Stimulated activated CD8-positive, alpha-beta memory T cell treated with anti-CD3 and anti-CD28 coated beads, Interleukin-4, amount 100 ng/mL, for 4 hours (primary cell): ENCODE data around the gene SLC25A46.
A peak's percentile ranks its signal among the peaks of the same experiment; 100 is the strongest.
"Not testable (repeated sequence)": the region's sequence is repeated elsewhere in the genome, so short reads cannot be mapped to it uniquely, and the experiment has no call there.

ENCODE experiments used
- DNase-seq, 2 donors: peaks; one replicate each; pipeline ENCODE4 v3.0.0-alpha.2; 2020; ENCODE audit warnings: low read depth in 2 of 2, low spot score in 1 of 2

Gene SLC25A46

DNA sequence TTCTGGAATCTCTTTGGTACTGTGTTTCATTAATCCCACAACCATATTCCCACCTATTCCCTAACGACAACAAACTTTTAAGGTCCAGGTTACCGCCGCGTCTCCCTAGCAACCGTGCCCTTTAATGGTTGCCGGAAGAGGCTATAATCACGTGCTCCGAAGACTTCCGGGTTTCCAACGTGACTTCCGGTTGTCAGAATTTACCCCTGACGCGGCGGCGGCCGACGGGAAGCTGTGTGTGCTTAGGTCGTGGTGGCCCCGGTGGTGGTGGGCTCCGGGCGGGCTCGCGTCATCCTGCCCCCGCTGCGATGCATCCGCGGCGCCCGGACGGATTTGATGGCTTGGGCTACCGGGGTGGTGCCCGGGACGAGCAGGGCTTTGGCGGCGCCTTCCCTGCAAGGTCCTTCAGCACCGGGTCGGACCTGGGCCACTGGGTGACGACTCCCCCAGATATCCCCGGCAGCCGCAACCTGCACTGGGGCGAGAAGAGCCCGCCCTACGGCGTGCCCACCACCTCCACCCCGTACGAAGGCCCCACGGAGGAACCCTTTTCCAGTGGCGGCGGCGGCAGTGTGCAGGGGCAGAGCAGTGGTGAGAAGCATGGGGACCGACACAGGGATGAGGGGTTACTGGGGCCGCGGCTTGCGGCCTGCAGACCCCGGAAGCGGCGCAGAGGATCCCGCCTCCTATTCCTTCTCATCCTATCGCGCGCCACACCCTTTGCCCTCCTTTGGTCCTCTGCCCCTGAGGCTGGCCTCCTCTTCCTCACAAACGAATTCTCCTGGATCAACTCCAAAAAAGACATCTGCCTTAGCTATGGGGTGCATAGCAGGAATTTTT is at the start of gene SLC25A46:
Gene SLC25A46, plus strand, starts transcription at position 196 of the 840 bp plus-strand sequence. Its CDS starts 113 bp downstream, at position 309.
- DNase-seq = peak; percentile 74 to 76

GRCh38 chr5:110690587-110690986 is 48.2 kb upstream of the SLC25A46 start:
- not testable (repeated sequence) for DNase-seq

DNA sequence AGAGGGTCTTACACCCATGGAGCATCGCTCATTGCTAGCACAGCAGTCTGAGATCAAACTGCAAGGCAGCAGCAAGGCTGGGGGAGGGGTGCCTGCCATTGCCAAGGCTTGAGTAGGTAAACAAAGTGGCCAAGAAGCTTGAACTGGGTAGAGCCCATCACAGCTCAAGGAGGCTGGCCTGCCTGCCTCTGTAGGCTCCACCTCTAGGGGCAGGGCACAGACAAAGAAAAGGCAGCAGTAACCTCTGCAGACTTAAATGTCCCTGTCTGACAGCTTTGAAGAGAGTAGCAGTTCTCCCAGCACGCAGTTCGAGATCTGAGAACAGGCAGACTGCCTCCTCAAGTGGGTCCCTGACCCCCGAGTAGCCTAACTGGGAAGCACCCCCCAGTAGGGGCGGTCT is 46.1 kb upstream of the SLC25A46 start:
- DNase-seq = not testable (repeated sequence)

- DNase-seq = no peak
Observed at GRCh38 chr5:110702300-110702699, 36.5 kb upstream of the SLC25A46 start.

- no peak for DNase-seq
Observed at GRCh38 chr5:110702704-110703103, 36.1 kb upstream of the SLC25A46 start.

DNA sequence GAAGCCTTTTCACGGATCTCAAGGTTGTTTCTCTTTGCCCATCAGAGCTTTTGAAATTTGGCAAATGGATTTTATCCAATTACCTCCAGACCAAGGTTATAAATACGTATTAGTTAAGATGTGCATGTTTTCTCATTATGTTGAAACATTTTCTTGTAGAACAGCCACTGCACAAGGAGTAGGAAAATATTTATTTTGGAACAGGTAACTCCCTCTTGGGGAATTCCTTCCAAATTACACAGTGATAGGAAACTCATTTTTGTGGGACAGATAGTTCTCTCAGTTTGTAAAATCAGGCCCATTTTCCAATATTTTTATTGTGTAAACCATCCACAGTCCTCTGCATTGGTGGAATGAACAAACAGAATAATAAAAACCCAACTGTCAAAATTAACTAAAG is 35.3 kb upstream of the SLC25A46 start:
- no peak for DNase-seq

GRCh38 chr5:110705349-110705748 is 33.5 kb upstream of the SLC25A46 start:
- no peak for DNase-seq

DNA sequence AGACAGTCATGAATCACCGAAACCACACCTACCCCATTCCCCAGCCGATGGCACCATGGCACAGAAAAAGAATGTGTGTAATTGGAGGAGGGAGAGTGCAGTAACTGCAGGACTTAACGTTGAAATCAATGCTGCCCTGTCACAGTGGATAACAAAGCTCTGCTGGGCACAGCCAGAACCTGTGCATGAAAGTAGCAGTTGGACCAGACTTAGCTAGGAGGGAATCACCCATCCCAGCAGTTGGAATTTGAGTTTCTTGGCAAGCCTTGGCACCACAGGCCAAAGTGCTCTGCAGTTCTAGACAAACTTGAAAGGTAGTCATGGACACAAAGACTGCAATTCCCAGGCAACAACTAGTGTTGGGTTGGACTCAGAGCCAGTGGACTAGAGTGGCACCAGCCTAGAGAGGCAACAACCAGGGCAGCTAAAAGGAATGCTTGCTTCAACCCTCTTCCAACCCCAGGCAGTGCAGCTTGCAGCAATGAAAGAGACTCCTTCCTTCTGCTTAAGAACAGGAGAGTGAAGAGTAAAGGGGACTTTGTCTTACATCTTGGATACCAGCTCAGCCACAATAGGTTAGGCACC is 31.5 kb upstream of the SLC25A46 start:
- DNase-seq = no peak

DNA sequence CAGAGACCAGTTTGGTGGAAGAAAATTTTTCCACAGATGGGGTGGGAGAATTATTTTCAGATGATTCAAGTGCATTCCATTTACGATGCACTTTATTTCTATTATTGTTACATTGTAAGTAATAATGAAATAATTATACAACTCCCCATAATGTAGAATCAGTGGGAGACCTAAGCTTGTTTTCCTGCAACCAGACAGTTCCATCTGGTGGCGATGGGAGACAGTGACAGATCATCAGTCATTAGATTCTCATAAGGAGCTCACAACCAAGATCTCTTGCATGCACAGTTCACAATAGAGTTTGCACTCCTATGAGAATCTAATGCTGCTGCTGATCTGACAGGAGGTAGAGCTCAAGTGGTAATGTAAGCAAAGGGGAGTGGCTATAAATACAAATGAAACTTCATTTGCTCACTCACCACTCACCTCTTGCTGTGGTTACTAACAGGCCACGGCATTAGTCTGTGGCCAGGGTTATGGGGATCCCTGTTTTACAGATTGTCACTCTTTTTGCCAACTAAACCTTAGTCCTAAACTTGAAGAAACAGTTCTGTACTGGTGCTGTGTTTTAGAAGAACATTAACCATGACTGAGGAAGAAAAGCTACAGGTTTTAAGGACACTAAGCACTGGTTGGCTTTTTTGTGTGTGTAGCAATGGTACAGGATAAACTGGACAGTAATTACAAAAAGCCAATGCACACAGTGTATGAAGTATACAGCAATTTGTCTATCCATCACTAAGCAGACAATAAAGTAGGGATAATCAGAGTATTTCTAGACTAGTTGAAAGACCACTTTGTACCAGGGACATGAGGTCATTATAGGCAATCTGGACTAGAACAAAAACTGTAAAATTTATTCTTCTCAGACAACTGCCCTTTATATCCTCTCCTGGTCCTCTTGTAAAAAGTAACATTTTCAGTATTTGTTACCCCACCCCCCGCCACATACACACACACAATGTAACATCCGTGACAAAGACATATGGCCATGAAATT is 22.3 kb upstream of the SLC25A46 start:
- DNase-seq = no peak

- no peak for DNase-seq
Observed at GRCh38 chr5:110718311-110718710, 20.5 kb upstream of the SLC25A46 start.

GRCh38 chr5:110726249-110727024 is 12.4 kb upstream of the SLC25A46 start, which contains the start of gene TMEM232:
Gene TMEM232, minus strand, starts transcription at chr5:110726671. Its CDS starts 59,319 bp downstream, at chr5:110667352.
- peak; percentile 38 to 48 for DNase-seq

DNA sequence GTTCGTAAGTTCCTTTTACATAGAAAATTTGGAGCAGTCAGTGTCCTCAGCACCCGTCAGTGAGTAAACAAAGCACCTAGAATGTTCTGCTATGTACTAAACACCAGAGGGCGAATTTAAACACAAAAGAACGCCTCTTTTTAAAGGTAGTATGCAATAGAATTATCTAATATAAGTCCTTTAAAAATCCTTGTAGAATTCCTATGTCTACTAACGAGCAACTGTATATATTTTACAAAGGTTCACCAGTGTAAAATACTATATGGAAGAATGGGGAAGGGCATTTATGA is 11.8 kb upstream of the SLC25A46 start:
- DNase-seq = no peak

- not testable (repeated sequence) for DNase-seq
Observed at GRCh38 chr5:110731499-110731898, 7.3 kb upstream of the SLC25A46 start.

GRCh38 chr5:110734101-110734500 is 4.7 kb upstream of the SLC25A46 start:
- no peak for DNase-seq

DNA sequence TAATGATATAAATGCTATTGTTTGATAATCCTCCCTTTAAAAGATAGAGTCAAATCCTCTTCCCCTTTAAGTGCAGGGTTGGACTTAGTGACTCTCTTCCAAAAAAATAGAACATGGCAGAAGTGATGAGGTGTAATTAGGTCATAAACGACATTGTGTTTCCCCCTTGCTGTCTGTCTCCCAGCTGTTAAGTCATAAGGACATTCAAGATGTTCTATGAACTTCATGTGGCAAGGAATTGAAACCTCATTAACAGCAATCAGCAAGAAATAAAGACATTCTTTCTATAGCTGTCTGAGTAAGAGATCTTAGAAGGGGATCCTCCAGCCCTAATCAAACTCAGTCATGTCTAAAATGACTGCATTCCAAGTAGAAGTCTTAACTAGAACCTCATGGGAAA is 3.3 kb upstream of the SLC25A46 start:
- no peak for DNase-seq

DNA sequence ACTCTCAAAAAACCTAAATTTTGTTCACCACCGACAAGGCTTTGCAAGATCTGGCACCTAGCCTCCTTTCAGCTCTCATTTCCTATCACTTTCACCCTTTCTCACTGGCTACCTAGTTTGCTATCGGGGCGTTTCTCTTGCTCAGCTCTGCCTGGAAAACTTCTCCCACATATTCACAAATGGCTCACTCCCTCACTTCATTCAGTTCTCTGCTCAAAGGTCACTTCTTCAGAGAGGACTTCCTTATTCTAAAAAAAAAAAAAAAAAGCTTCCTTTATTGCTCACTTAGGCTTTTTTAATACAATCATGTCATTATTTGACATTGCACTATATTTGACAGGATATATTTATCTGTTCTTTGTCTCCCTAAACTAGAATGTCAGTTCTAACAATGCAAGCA is 2.1 kb upstream of the SLC25A46 start:
- DNase-seq = no peak

DNA sequence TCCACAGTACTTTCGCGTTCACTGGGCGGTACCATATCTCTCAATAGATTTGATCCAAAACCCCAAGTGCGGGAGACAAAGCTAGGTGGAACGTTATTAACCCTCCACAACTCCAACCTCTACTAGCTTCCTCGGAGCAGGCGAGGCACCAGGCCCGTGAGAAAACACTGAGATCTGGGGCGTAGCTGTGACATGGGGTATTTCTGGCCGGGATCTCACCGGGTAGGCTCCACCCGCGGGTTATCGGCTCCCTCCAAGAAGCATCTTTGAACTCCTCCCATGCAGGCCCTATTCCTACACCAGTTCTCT is 350 bp upstream of the SLC25A46 start:
- peak in 1 of 2 donors; percentile 37 for DNase-seq

DNA sequence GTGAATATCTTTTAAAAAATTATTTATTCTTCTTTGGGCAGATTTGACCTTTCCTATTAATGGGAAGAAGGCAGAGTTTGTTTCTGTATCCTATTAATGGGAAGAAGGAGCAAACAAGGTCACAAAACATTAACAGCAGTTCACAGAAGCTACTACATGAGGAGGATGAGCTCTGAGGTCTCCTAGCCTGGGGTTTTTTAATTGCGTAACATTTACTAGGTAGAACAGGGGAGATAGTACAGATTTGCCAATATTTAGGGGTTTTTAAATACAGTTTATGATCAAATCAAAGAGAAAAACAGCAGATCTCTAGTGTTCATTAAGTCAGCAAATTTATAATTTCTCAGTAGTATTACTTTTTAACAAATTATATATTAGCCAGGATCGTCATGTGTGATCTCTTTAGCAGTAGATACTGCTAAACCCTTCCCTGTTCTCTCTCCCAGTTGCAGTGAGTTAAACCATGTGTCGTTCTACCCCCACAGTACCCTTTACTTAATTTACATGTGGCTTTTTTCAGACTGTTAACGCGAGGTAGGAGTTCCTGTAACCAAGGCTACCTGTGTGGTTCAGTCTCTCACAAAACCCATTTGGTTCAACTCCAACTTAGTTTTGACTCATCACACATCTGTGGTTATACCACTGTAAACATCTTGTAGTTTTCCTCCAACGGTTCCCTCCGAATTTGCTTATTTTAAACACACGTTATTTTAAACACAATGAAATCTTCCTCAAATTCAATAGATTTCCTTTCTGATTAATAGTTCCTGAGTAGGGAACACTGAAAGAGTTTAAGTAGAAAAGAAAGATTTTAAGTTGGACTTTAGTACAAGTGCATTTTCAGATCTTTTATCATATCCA is 13.3 kb downstream of the SLC25A46 start:
- no peak for DNase-seq

DNA sequence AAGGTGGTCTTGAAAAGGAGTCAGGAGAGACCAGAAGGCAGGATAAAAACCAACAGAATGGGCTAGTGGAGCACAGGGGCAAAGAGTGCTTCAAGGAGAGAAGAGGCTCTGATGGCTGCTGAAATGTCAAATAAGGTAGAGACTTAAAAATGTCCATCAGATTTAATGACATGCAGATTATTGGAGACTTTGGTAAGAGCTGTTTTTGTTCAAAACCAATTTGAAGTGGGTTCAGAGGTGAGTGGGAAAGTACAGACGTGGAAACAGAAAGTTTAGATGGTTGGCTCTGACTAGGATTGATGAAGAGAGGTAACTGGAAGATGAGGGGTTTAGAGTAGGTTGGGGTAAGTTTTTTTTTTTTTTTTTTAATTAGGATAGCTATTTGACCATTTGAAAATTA is 14.1 kb downstream of the SLC25A46 start:
- DNase-seq = no peak

- DNase-seq = no peak
Observed at GRCh38 chr5:110753600-110753999, 14.8 kb downstream of the SLC25A46 start.
